Caco-2 (cell line): ENCODE data around the gene PPIC. TPM values are rescaled to one million over a fixed set of nuclear protein-coding genes. Genes with fewer than 3 reads are reported as not detected.

Experiments
- Bru-seq: library from RNA; stranded (reverse); fragments of 400-500 nt; gene quantifications from one replicate; lab custom pipeline; 2021; lab: Mats Ljungman, UMichigan
- BruChase-seq, 2 experiments: library from RNA; stranded (reverse); fragments of 400-500 nt; gene quantifications; one replicate each; lab custom pipeline; 2021; lab: Mats Ljungman, UMichigan
- BruUV-seq: library from RNA; stranded (reverse); fragments of 400-500 nt; replicated peaks from 2 replicates; lab custom pipeline; 2021; lab: Mats Ljungman, UMichigan
- CTCF ChIA-PET: fragments of 300-600 bp; sonication (Branson Sonifier 250); formaldehyde crosslinking; loops from one replicate; lab custom pipeline; 2022; ENCODE audit warnings: antibody characterized with exemption; lab: Charles Lee
- POLR2A ChIA-PET: fragments of 300-600 bp; sonication (Branson Sonifier 250); formaldehyde crosslinking; loops from one replicate; lab custom pipeline; 2022; ENCODE audit warnings: antibody characterized with exemption; lab: Charles Lee
- DNase-seq, 2 experiments: peaks; one replicate each; pipeline versions ENCODE4 v3.0.0 to v3.0.0-alpha.2; 2020 to 2022
- H3K27me3 ChIP-seq: replicated peaks from 2 replicates; pipeline ENCODE4 v1.6.0; 2011; ENCODE audit warnings: low read length; ENCODE audit not compliant: control insufficient read depth, insufficient read depth
- H3K36me3 ChIP-seq: 2 replicates; pipeline ENCODE4 v1.5.1; 2011; ENCODE audit warnings: low read length; ENCODE audit not compliant: control insufficient read depth, insufficient read depth
- H3K4me1 ChIP-seq: fragments of 250-450 bp; sonication (Bioruptor Pico); 2 replicates; pipeline ENCODE4 v1.5.1; 2020; ENCODE audit warnings: mild to moderate bottlenecking
- H3K4me3 ChIP-seq: 2 replicates; pipeline ENCODE4 v1.5.1; 2011; ENCODE audit warnings: low read depth, mild to moderate bottlenecking, control low read depth, low read length
- H3K9me3 ChIP-seq: fragments of 250-450 bp; sonication (Bioruptor Pico); 2 replicates; pipeline ENCODE4 v1.5.1; 2020; ENCODE audit warnings: mild to moderate bottlenecking, moderate library complexity
- H3K27ac Mint-ChIP-seq: one replicate; pipeline ENCODE4 v1.8.0; 2022; ENCODE audit warnings: mixed read lengths; ENCODE audit not compliant: unreplicated experiment
- H3K27me3 Mint-ChIP-seq: one replicate; pipeline ENCODE4 v1.8.0; 2022; ENCODE audit warnings: mixed read lengths; ENCODE audit not compliant: insufficient read depth, unreplicated experiment
- H3K36me3 Mint-ChIP-seq: one replicate; pipeline ENCODE4 v1.8.0; 2022; ENCODE audit warnings: mild to moderate bottlenecking, mixed read lengths; ENCODE audit not compliant: insufficient read depth, unreplicated experiment
- H3K4me1 Mint-ChIP-seq: one replicate; pipeline ENCODE4 v1.8.0; 2022; ENCODE audit warnings: low read depth, mixed read lengths; ENCODE audit not compliant: unreplicated experiment
- H3K4me3 Mint-ChIP-seq: one replicate; pipeline ENCODE4 v1.8.0; 2022; ENCODE audit warnings: mild to moderate bottlenecking, moderate library complexity, mixed read lengths; ENCODE audit not compliant: unreplicated experiment
- H3K9me3 Mint-ChIP-seq: one replicate; pipeline ENCODE4 v1.8.0; 2022; ENCODE audit warnings: mixed read lengths; ENCODE audit not compliant: unreplicated experiment
- intact Hi-C: fragments of 100-400 bp; cut with micrococcal nuclease; formaldehyde crosslinking; loops from one replicate; pipeline ENCODE4 v1.10.0; 2022; ENCODE audit not compliant: unreplicated experiment
- long read RNA-seq: library from polyadenylated mRNA; stranded (forward); transcript quantifications from one replicate; pipeline ENCODE4 v2.0.0, GENCODE V29; 2022
- total RNA-seq: library from RNA; stranded (reverse); gene quantifications from 2 replicates; pipeline ENCODE4 v1.2.3, GENCODE V29; 2022
- TF ChIP-seq, protein P1 (sequence below), 2 experiments: fragments of 200-600 bp in 1 of 2; IDR thresholded peaks; 1 replicate in 1 of 2; 2 replicates in 1 of 2; pipeline versions ENCODE4 v1.5.1 to v1.8.0; 2011 to 2022; ENCODE audit warnings: antibody characterized with exemption in 1 of 2, control low read depth in 1 of 2, inconsistent platforms in 1 of 2, low read depth in 1 of 2, low read length in 1 of 2, mild to moderate bottlenecking in 1 of 2, moderate library complexity in 1 of 2; ENCODE audit not compliant: insufficient read depth in 1 of 2, severe bottlenecking in 1 of 2, unreplicated experiment in 1 of 2

The PPIC gene
- total RNA-seq, result 46.7 and 50.6 TPM in 2 replicates
- percentile 64 among the genes with signal in this experiment for Bru-seq, nascent RNA
- percentile 68 among the genes with signal in this experiment for BruChase-seq, experiment 1, labeled RNA remaining after a 2-hour chase
- BruChase-seq, experiment 2, labeled RNA remaining after a 6-hour chase, result percentile 72 among the genes with signal in this experiment
- long read RNA-seq, transcript PPIC-201 (5 exons, 1,380 nt), result major isoform, 193 of 197 reads
- long read RNA-seq, partial matches to known transcripts, result 0 of 197 reads
- long read RNA-seq, other reads (novel, unspliced or antisense), result 4 of 197 reads

DNA sequence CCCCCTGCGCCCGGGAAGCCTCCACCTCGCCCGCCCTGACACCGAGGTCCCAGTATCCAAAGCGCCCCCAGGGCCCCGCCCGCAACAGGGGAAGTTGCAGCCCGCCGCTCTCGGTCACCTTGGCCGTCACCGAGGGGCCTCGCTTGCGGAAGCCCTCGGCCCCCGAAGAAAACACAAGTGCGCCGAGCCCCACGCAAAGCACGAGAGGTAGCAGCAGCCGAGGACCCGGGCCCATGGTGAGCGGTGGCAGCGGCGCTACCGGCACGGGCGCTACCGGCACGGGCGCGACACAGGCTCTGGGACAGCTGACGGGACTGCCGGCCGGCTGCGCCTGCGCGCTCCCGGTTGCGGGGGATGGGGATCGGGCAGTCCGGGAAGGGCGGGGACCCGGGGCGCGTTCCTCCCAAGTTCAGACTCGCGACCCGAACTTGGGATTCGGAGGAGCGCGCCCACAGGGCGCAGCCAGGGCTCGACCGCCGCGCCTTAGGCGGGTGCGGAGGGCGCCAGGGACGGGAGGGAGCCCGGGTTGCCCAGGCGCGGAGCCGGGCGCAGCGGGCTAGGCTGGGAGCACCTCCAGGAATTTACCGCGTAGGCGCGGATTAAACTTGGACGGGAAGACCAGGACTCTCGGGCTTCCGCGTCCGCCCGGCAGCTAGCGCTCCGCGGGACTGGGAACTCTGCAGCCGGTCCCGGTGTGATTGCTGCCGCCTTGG lies at the start of gene PPIC:
TSS of gene PPIC (minus strand) at position 335 of the 713 bp plus-strand sequence. CDS start at position 235, 100 bp downstream.
- BruUV-seq, result no TSS peak

DNA sequence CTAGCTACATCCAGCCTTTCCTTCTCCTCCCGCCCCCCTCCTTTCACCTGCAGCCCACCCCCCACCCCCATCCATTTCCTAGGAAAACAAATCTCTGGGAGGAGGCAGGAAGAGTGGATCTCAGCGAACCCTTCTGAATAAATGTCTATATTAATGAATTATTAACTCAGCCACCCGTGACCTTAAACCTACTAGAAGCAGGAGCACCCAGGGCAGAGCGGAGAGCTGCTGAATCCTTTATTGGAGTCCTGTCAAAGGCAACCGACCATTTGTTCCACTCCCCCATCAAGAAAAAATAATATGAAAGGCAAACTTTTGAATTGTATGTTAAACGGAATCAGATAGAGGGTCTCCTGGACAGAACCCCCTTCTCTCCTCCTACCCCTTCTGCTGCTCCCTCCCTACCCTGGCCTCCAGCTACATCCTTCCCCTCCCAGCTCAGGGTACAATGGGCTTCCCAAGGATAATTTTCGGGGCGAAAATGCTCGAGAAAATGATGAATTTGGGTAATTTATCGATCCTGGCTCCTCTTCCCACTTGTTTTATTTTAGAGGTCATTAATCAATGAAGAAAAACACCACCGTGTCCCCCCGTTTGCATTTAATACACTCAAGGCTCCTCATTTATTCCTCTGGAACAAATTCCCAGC lies 49.2 kb upstream of the PPIC start:
- no peaks in the 10 kb centered on the region for H3K36me3 ChIP-seq
- ChIA-PET POLR2A (no interaction called here), CTCF (no interaction called here)
- H3K36me3 Mint-ChIP-seq, result no peaks in the 10 kb centered on the region
- BruUV-seq, result no TSS peak
- H3K4me3 Mint-ChIP-seq, result no peak overlapping the region
- TF ChIP-seq, protein P1, sequence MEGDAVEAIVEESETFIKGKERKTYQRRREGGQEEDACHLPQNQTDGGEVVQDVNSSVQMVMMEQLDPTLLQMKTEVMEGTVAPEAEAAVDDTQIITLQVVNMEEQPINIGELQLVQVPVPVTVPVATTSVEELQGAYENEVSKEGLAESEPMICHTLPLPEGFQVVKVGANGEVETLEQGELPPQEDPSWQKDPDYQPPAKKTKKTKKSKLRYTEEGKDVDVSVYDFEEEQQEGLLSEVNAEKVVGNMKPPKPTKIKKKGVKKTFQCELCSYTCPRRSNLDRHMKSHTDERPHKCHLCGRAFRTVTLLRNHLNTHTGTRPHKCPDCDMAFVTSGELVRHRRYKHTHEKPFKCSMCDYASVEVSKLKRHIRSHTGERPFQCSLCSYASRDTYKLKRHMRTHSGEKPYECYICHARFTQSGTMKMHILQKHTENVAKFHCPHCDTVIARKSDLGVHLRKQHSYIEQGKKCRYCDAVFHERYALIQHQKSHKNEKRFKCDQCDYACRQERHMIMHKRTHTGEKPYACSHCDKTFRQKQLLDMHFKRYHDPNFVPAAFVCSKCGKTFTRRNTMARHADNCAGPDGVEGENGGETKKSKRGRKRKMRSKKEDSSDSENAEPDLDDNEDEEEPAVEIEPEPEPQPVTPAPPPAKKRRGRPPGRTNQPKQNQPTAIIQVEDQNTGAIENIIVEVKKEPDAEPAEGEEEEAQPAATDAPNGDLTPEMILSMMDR (IDR thresholded peaks at IDR 0.05; ENCODE audit: insufficient read depth in 1 of 2, low read depth in 1 of 2, low read length in 1 of 2, severe bottlenecking in 1 of 2, unreplicated experiment in 1 of 2), result no peak
- no peaks in the 10 kb centered on the region for H3K9me3 Mint-ChIP-seq
- 0 out of 2 replicates have a peak, but pooled peaks cover 3% of the 10 kb centered on the region for H3K4me1 ChIP-seq
- no peak for DNase-seq
- no peaks in the 10 kb centered on the region for H3K4me1 Mint-ChIP-seq
- no peaks in the 10 kb centered on the region for H3K9me3 ChIP-seq
- H3K27me3 ChIP-seq, result no peaks in the 10 kb centered on the region; the same call in none of the 2 replicates
- no peak overlapping the region for H3K4me3 ChIP-seq
- peaks cover 34% of the 10 kb centered on the region for H3K27me3 Mint-ChIP-seq
- intact Hi-C loops, result loop anchor here (5.0 kb wide), 1 partner anchor 48 kb away; the partner anchor contains the start of gene PPIC
- no peak overlapping the region for H3K27ac Mint-ChIP-seq

More for the DNA sequence above, at the start of gene PPIC:
- H3K36me3 Mint-ChIP-seq, result no peaks in the 10 kb centered on the region
- Histone ChIP-seq H3K9me3 (no peaks in the 10 kb centered on the region), H3K4me1 (peaks cover 7% of the 10 kb centered on the region; the same call in 1 of the 2 replicates), H3K36me3 (no peaks in the 10 kb centered on the region), H3K27me3 (no peaks in the 10 kb centered on the region), H3K4me3 (peak within 1 kb of the TSS; percentile 87)
- H3K4me3 Mint-ChIP-seq, result peak within 1 kb of the TSS; percentile 81
- TF ChIP-seq, protein P1 (IDR thresholded peaks at IDR 0.05; ENCODE audit: insufficient read depth in 1 of 2, low read depth in 1 of 2, low read length in 1 of 2, severe bottlenecking in 1 of 2, unreplicated experiment in 1 of 2), result no peak
- H3K4me1 Mint-ChIP-seq, result peaks cover 9% of the 10 kb centered on the region
- CTCF ChIA-PET, result no interaction called here
- no peaks in the 10 kb centered on the region for H3K9me3 Mint-ChIP-seq
- peak; percentile 82 to 92 for DNase-seq
- intact Hi-C loops, result loop anchor here (1.0 to 5.0 kb wide), 2 partner anchors 51 to 83 kb away; partner anchors contain the start of gene PRDM6
- H3K27ac Mint-ChIP-seq, result peak within 1 kb of the TSS; percentile 2
- POLR2A ChIA-PET, result interaction anchor here (0.6 kb wide), 1 partner anchor 153 kb away, joined by 5 read pairs; no protein-coding TSS in a partner anchor
- H3K27me3 Mint-ChIP-seq, result peaks cover 6% of the 10 kb centered on the region
